Neural cell (in vitro differentiated cells): ENCODE data around the gene CDKN3. TPM values are rescaled to one million over a fixed set of nuclear protein-coding genes. Genes with fewer than 3 reads are reported as not detected.

Experiments
- H2AFZ ChIP-seq: fragments of 200-600, 300-800 bp; sonication (generic), shearing (Covaris generic); 2 replicates; pipeline ENCODE4 v1.6.0; 2014; ENCODE audit warnings: low read depth, mild to moderate bottlenecking, antibody characterized with exemption, low read length, moderate library complexity
- H3F3A ChIP-seq: fragments of 200-600 bp; shearing (Covaris generic); 2 replicates; pipeline ENCODE4 v1.6.1; 2016; ENCODE audit warnings: mild to moderate bottlenecking, moderate library complexity, mixed read lengths, antibody characterized with exemption, low read length; ENCODE audit not compliant: insufficient read depth, poor library complexity, severe bottlenecking
- H3K27ac ChIP-seq: fragments of 200-600, 300-800 bp; sonication (generic), shearing (Covaris generic); 2 replicates; pipeline ENCODE4 v1.5.1; 2014; ENCODE audit warnings: mild to moderate bottlenecking, low read length, moderate library complexity
- H3K27me3 ChIP-seq: fragments of 300-800, 200-600 bp; sonication (generic), shearing (Covaris generic); 2 replicates; pipeline ENCODE4 v1.6.0; 2014; ENCODE audit warnings: mild to moderate bottlenecking, low read depth, low read length, moderate library complexity; ENCODE audit not compliant: insufficient read depth
- H3K36me3 ChIP-seq: fragments of 300-800, 200-600 bp; sonication (generic), shearing (Covaris generic); 2 replicates; pipeline ENCODE4 v1.5.1; 2014; ENCODE audit warnings: mild to moderate bottlenecking, antibody characterized with exemption, low read length, moderate library complexity; ENCODE audit not compliant: insufficient read depth
- H3K4me2 ChIP-seq: fragments of 300-800, 200-600 bp; sonication (generic), shearing (Covaris generic); 2 replicates; pipeline ENCODE4 v1.6.0; 2014; ENCODE audit warnings: mild to moderate bottlenecking, low read length
- H3K4me3 ChIP-seq: fragments of 300-800, 200-600 bp; sonication (generic), shearing (Covaris generic); 2 replicates; pipeline ENCODE4 v1.5.1; 2014; ENCODE audit warnings: mild to moderate bottlenecking, low read length, moderate library complexity
- H3K79me2 ChIP-seq: fragments of 200-600 bp; shearing (Covaris generic); replicated peaks from 2 replicates; pipeline ENCODE4 v1.6.0; 2014; ENCODE audit warnings: mild to moderate bottlenecking, low read length, moderate library complexity; ENCODE audit not compliant: insufficient read depth
- H3K9ac ChIP-seq: fragments of 300-800, 200-600 bp; sonication (generic), shearing (Covaris generic); 2 replicates; pipeline ENCODE4 v1.6.1; 2016; ENCODE audit warnings: mild to moderate bottlenecking, low read length, mixed read lengths
- H3K9me2 ChIP-seq: fragments of 200-600 bp; shearing (Covaris generic); 2 replicates; pipeline ENCODE4 v1.6.1; 2016; ENCODE audit warnings: mild to moderate bottlenecking, low read length, mixed read lengths; ENCODE audit not compliant: insufficient read depth
- H3K9me3 ChIP-seq: fragments of 200-600, 300-800 bp; sonication (generic), shearing (Covaris generic); 2 replicates; pipeline ENCODE4 v1.6.1; 2016; ENCODE audit warnings: mild to moderate bottlenecking, mixed run types, low read length, moderate library complexity, mixed read lengths
- H4K20me1 ChIP-seq: fragments of 200-600 bp; shearing (Covaris generic); 2 replicates; pipeline ENCODE4 v1.6.1; 2016; ENCODE audit warnings: mild to moderate bottlenecking, mixed run types; ENCODE audit not compliant: insufficient read depth
- EP300 ChIP-seq: fragments of 450-650 bp; conservative IDR thresholded peaks from 2 replicates; pipeline ENCODE4 v1.6.1; 2014; ENCODE audit warnings: antibody characterized with exemption, mild to moderate bottlenecking, moderate library complexity; ENCODE audit not compliant: poor library complexity, severe bottlenecking
- EZH2 ChIP-seq: fragments of 200-600, 300-800 bp; shearing (Covaris generic), sonication (generic); IDR thresholded peaks from 2 replicates; pipeline ENCODE4 v1.6.1; 2014; ENCODE audit warnings: antibody characterized with exemption, low read length, borderline replicate concordance, mild to moderate bottlenecking; ENCODE audit not compliant: insufficient read depth, poor library complexity, severe bottlenecking
- MXI1 ChIP-seq: fragments of 450-650 bp; conservative IDR thresholded peaks from 2 replicates; pipeline ENCODE4 v1.6.1; 2014; ENCODE audit warnings: antibody characterized with exemption, mild to moderate bottlenecking; ENCODE audit not compliant: poor library complexity, severe bottlenecking
- POLR2AphosphoS5 ChIP-seq: IDR thresholded peaks from 2 replicates; pipeline ENCODE4 v1.6.1; 2012
- RAD21 ChIP-seq: fragments of 450-650 bp; conservative IDR thresholded peaks from 2 replicates; pipeline ENCODE4 v1.6.1; 2014; ENCODE audit warnings: antibody characterized with exemption, mild to moderate bottlenecking, moderate library complexity
- SMC3 ChIP-seq: fragments of 450-650 bp; conservative IDR thresholded peaks from 2 replicates; pipeline ENCODE4 v1.6.1; 2014; ENCODE audit warnings: antibody characterized with exemption, mild to moderate bottlenecking, moderate library complexity; ENCODE audit not compliant: poor library complexity
- TAF1 ChIP-seq: IDR thresholded peaks from 2 replicates; pipeline ENCODE4 v1.6.1; 2012; ENCODE audit warnings: low read depth
- polyA plus RNA-seq: library from polyadenylated mRNA; depleted of rRNA; stranded (reverse); fragments of >200 nt; gene quantifications from 2 replicates; pipeline ENCODE4 v1.2.3, GENCODE V29; 2014
- TF ChIP-seq, protein P1 (sequence below): fragments of 450-650 bp; IDR thresholded peaks from 2 replicates; pipeline ENCODE4 v1.5.1; 2014; ENCODE audit warnings: antibody characterized with exemption, mild to moderate bottlenecking, moderate library complexity; ENCODE audit not compliant: poor library complexity, severe bottlenecking
- TF ChIP-seq, protein P2 (sequence below): IDR thresholded peaks from 2 replicates; pipeline ENCODE4 v1.6.1; 2012; ENCODE audit warnings: borderline replicate concordance

Gene CDKN3
- polyA plus RNA-seq, 1 donor from 2014 or later: 5.9 TPM

- H3K36me3 ChIP-seq: no peaks in the 10 kb centered on the region
- H3K27me3 ChIP-seq: no peaks in the 10 kb centered on the region
- no peak overlapping the region for H3K27ac ChIP-seq
- no peaks in the 10 kb centered on the region for H3K9me3 ChIP-seq
- no peak overlapping the region for H3K4me2 ChIP-seq
- TF ChIP-seq MXI1 (no peak), EP300 (no peak), SMC3 (no peak), RAD21 (no peak), POLR2AphosphoS5 (no peak), EZH2 (no peak), TAF1 (no peak)
- TF ChIP-seq, protein P1, sequence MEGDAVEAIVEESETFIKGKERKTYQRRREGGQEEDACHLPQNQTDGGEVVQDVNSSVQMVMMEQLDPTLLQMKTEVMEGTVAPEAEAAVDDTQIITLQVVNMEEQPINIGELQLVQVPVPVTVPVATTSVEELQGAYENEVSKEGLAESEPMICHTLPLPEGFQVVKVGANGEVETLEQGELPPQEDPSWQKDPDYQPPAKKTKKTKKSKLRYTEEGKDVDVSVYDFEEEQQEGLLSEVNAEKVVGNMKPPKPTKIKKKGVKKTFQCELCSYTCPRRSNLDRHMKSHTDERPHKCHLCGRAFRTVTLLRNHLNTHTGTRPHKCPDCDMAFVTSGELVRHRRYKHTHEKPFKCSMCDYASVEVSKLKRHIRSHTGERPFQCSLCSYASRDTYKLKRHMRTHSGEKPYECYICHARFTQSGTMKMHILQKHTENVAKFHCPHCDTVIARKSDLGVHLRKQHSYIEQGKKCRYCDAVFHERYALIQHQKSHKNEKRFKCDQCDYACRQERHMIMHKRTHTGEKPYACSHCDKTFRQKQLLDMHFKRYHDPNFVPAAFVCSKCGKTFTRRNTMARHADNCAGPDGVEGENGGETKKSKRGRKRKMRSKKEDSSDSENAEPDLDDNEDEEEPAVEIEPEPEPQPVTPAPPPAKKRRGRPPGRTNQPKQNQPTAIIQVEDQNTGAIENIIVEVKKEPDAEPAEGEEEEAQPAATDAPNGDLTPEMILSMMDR: no peak
- TF ChIP-seq, protein P2, sequence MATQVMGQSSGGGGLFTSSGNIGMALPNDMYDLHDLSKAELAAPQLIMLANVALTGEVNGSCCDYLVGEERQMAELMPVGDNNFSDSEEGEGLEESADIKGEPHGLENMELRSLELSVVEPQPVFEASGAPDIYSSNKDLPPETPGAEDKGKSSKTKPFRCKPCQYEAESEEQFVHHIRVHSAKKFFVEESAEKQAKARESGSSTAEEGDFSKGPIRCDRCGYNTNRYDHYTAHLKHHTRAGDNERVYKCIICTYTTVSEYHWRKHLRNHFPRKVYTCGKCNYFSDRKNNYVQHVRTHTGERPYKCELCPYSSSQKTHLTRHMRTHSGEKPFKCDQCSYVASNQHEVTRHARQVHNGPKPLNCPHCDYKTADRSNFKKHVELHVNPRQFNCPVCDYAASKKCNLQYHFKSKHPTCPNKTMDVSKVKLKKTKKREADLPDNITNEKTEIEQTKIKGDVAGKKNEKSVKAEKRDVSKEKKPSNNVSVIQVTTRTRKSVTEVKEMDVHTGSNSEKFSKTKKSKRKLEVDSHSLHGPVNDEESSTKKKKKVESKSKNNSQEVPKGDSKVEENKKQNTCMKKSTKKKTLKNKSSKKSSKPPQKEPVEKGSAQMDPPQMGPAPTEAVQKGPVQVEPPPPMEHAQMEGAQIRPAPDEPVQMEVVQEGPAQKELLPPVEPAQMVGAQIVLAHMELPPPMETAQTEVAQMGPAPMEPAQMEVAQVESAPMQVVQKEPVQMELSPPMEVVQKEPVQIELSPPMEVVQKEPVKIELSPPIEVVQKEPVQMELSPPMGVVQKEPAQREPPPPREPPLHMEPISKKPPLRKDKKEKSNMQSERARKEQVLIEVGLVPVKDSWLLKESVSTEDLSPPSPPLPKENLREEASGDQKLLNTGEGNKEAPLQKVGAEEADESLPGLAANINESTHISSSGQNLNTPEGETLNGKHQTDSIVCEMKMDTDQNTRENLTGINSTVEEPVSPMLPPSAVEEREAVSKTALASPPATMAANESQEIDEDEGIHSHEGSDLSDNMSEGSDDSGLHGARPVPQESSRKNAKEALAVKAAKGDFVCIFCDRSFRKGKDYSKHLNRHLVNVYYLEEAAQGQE: no peak
- H3F3A ChIP-seq: no peaks in the 10 kb centered on the region
- H4K20me1 ChIP-seq: no peaks in the 10 kb centered on the region
- H3K9me2 ChIP-seq: no peaks in the 10 kb centered on the region
- no peak overlapping the region for H3K9ac ChIP-seq
- no peak overlapping the region for H2AFZ ChIP-seq
- H3K4me3 ChIP-seq: no peak overlapping the region
- H3K79me2 ChIP-seq: no peaks in the 10 kb centered on the region
Observed at GRCh38 chr14:54395716-54396115, 1.1 kb upstream of the CDKN3 start.

GRCh38 chr14:54396183-54396492 is 669 bp upstream of the CDKN3 start:
- H3K27me3 ChIP-seq: no peaks in the 10 kb centered on the region
- H3K4me2 ChIP-seq: no peak overlapping the region
- H3K9ac ChIP-seq: no peak overlapping the region
- H3K79me2 ChIP-seq: no peaks in the 10 kb centered on the region
- no peaks in the 10 kb centered on the region for H3K36me3 ChIP-seq
- no peak for TF ChIP-seq POLR2AphosphoS5
- TF ChIP-seq EZH2: no peak
- no peak for TF ChIP-seq MXI1
- TF ChIP-seq, protein P1: no peak
- no peak for TF ChIP-seq SMC3
- no peak overlapping the region for H3K27ac ChIP-seq
- no peak overlapping the region for H2AFZ ChIP-seq
- no peaks in the 10 kb centered on the region for H3K9me2 ChIP-seq
- H4K20me1 ChIP-seq: no peaks in the 10 kb centered on the region
- H3F3A ChIP-seq: no peaks in the 10 kb centered on the region
- H3K9me3 ChIP-seq: no peaks in the 10 kb centered on the region
- H3K4me3 ChIP-seq: peak overlapping the region; percentile 100
